VCaP (cell line): Measurements from ENCODE around the gene SSR2.

Source experiments
- H3K27ac ChIP-seq: fragments of 450-650 bp; 2 replicates; pipeline ENCODE4 v1.5.1; 2017
- TF ChIP-seq, protein P1 (sequence below): fragments of 450-650 bp; conservative IDR thresholded peaks from 2 replicates; pipeline ENCODE4 v1.5.1; 2017; ENCODE audit warnings: mild to moderate bottlenecking, moderate library complexity

Gene SSR2

GRCh38 chr1:156053768-156054499, 33.2 kb upstream of the SSR2 start, which contains the start of gene UBQLN4:
TSS of gene UBQLN4 (minus strand) at chr1:156053798. CDS start at chr1:156053701, 97 bp downstream.
- peak within 1 kb of the TSS; percentile 97 for H3K27ac ChIP-seq
- TF ChIP-seq, protein P1, sequence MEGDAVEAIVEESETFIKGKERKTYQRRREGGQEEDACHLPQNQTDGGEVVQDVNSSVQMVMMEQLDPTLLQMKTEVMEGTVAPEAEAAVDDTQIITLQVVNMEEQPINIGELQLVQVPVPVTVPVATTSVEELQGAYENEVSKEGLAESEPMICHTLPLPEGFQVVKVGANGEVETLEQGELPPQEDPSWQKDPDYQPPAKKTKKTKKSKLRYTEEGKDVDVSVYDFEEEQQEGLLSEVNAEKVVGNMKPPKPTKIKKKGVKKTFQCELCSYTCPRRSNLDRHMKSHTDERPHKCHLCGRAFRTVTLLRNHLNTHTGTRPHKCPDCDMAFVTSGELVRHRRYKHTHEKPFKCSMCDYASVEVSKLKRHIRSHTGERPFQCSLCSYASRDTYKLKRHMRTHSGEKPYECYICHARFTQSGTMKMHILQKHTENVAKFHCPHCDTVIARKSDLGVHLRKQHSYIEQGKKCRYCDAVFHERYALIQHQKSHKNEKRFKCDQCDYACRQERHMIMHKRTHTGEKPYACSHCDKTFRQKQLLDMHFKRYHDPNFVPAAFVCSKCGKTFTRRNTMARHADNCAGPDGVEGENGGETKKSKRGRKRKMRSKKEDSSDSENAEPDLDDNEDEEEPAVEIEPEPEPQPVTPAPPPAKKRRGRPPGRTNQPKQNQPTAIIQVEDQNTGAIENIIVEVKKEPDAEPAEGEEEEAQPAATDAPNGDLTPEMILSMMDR: peak; percentile 75

GRCh38 chr1:156052862-156053767, 32.4 kb upstream of the SSR2 start:
- H3K27ac ChIP-seq: peak overlapping the region; percentile 97
- TF ChIP-seq, protein P1: no peak

GRCh38 chr1:156051011-156051725, 30.4 kb upstream of the SSR2 start:
- H3K27ac ChIP-seq: no peak overlapping the region

GRCh38 chr1:156050376-156050775, 29.6 kb upstream of the SSR2 start:
- TF ChIP-seq, protein P1: no peak

More at GRCh38 chr1:156051011-156051725, 30.4 kb upstream of the SSR2 start:
- TF ChIP-seq, protein P1: no peak

DNA sequence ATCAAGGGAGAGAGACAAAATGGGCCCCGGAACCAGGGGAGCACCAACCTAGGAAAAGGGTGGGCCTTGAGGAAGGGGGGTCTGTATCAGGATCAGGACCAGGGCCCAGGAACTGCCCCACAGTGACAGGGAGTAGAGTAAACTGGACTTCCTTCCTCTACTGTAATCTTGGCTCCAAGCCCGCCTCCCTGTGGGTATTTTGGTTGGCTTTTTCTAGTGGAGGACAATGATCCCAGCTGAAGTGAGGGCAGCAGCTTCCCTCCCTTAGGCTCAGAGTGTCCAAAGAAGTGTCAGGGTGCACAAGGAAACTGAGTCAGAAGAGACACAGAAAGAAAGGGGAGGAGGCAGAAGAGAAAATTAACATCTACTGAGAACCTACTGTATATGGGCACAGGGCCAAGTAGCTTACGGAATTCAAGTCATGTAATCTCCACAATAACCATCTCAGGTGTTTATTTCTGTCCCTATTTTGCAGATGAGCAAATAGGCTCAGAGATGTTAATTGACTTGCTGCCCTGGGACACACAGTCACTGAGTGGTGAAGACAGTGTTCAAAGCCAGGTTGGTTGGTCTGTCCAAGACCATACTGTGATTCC, 28.0 kb upstream of the SSR2 start:
- TF ChIP-seq, protein P1: no peak
- no peak overlapping the region for H3K27ac ChIP-seq

More at GRCh38 chr1:156050376-156050775, 29.6 kb upstream of the SSR2 start:
- no peak overlapping the region for H3K27ac ChIP-seq

GRCh38 chr1:156045076-156045475, 24.3 kb upstream of the SSR2 start:
- TF ChIP-seq, protein P1: no peak
- no peak overlapping the region for H3K27ac ChIP-seq
